Measurements from ENCODE around the gene PAGR1. TPM values are rescaled to one million over a fixed set of nuclear protein-coding genes. Genes with fewer than 3 reads are reported as not detected.

Gene PAGR1
- total and polyA plus RNA-seq, 2 of the 13 experiments (the other 11 are each of a cell fraction or from before 2014, with no cell fraction given) = 9.8 to 66.4 TPM

- TF ChIP-seq ZNF263 (CRISPR knock-in tag; IDR thresholded peaks at IDR 0.05) = no peak
- 0 out of 2 replicates have a peak, but pooled peaks have one; percentile 67 for TF ChIP-seq MEF2D (CRISPR knock-in tag; IDR thresholded peaks at IDR 0.05)
- peak; percentile 90; the same call in 1 of the 2 replicates for TF ChIP-seq ZNF350 (CRISPR knock-in tag; IDR thresholded peaks at IDR 0.05; ENCODE audit: borderline replicate concordance, low read depth)
- TF ChIP-seq ZMAT3 (CRISPR knock-in tag; conservative IDR thresholded peaks at IDR 0.05) = no peak; the same call in 1 of the 2 replicates
- TF ChIP-seq, protein P1, sequence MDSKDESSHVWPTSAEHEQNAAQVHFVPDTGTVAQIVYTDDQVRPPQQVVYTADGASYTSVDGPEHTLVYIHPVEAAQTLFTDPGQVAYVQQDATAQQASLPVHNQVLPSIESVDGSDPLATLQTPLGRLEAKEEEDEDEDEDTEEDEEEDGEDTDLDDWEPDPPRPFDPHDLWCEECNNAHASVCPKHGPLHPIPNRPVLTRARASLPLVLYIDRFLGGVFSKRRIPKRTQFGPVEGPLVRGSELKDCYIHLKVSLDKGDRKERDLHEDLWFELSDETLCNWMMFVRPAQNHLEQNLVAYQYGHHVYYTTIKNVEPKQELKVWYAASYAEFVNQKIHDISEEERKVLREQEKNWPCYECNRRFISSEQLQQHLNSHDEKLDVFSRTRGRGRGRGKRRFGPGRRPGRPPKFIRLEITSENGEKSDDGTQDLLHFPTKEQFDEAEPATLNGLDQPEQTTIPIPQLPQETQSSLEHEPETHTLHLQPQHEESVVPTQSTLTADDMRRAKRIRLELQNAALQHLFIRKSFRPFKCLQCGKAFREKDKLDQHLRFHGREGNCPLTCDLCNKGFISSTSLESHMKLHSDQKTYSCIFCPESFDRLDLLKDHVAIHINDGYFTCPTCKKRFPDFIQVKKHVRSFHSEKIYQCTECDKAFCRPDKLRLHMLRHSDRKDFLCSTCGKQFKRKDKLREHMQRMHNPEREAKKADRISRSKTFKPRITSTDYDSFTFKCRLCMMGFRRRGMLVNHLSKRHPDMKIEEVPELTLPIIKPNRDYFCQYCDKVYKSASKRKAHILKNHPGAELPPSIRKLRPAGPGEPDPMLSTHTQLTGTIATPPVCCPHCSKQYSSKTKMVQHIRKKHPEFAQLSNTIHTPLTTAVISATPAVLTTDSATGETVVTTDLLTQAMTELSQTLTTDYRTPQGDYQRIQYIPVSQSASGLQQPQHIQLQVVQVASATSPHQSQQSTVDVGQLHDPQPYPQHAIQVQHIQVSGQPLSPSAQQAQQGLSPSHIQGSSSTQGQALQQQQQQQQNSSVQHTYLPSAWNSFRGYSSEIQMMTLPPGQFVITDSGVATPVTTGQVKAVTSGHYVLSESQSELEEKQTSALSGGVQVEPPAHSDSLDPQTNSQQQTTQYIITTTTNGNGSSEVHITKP (CRISPR knock-in tag; IDR thresholded peaks at IDR 0.05; ENCODE audit: low read depth) = peak; percentile 100
- no peak for TF ChIP-seq ZBTB37 (CRISPR knock-in tag; IDR thresholded peaks at IDR 0.05)
- TF ChIP-seq ZNF530 (CRISPR knock-in tag; IDR thresholded peaks at IDR 0.05; ENCODE audit: low read depth) = no peak
- TF ChIP-seq POLR2AphosphoS5 (IDR thresholded peaks at IDR 0.05; ENCODE audit: low read depth, low read length) = peak; percentile 50
- TF ChIP-seq, protein P2, sequence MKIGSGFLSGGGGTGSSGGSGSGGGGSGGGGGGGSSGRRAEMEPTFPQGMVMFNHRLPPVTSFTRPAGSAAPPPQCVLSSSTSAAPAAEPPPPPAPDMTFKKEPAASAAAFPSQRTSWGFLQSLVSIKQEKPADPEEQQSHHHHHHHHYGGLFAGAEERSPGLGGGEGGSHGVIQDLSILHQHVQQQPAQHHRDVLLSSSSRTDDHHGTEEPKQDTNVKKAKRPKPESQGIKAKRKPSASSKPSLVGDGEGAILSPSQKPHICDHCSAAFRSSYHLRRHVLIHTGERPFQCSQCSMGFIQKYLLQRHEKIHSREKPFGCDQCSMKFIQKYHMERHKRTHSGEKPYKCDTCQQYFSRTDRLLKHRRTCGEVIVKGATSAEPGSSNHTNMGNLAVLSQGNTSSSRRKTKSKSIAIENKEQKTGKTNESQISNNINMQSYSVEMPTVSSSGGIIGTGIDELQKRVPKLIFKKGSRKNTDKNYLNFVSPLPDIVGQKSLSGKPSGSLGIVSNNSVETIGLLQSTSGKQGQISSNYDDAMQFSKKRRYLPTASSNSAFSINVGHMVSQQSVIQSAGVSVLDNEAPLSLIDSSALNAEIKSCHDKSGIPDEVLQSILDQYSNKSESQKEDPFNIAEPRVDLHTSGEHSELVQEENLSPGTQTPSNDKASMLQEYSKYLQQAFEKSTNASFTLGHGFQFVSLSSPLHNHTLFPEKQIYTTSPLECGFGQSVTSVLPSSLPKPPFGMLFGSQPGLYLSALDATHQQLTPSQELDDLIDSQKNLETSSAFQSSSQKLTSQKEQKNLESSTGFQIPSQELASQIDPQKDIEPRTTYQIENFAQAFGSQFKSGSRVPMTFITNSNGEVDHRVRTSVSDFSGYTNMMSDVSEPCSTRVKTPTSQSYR (CRISPR knock-in tag; IDR thresholded peaks at IDR 0.05; ENCODE audit: borderline replicate concordance) = no peak
- TF ChIP-seq SP5 (CRISPR knock-in tag; IDR thresholded peaks at IDR 0.05; ENCODE audit: borderline replicate concordance, low read depth) = peak; percentile 79
- TF ChIP-seq SMYD3 (CRISPR knock-in tag; IDR thresholded peaks at IDR 0.05) = no peak
- TF ChIP-seq THAP8 (CRISPR knock-in tag; IDR thresholded peaks at IDR 0.05; ENCODE audit: borderline replicate concordance) = no peak
- TF ChIP-seq ZNF550 (CRISPR knock-in tag; IDR thresholded peaks at IDR 0.05; ENCODE audit: borderline replicate concordance) = no peak
- no peak for TF ChIP-seq JUNB (CRISPR knock-in tag; IDR thresholded peaks at IDR 0.05; ENCODE audit: borderline replicate concordance)
- TF ChIP-seq YY1 (IDR thresholded peaks at IDR 0.05; ENCODE audit: insufficient read depth, insufficient replicate concordance, low read depth, low read length) = peak; percentile 64
- no peak for TF ChIP-seq ZNF160 (CRISPR knock-in tag; IDR thresholded peaks at IDR 0.05)
- TF ChIP-seq ZNF10 (CRISPR knock-in tag; IDR thresholded peaks at IDR 0.05; ENCODE audit: borderline replicate concordance, low read depth) = no peak
- 0 out of 2 replicates have a peak, but pooled peaks have one; percentile 21 for TF ChIP-seq NCOA1 (CRISPR knock-in tag; IDR thresholded peaks at IDR 0.05)
- TF ChIP-seq ZNF83 (CRISPR knock-in tag; IDR thresholded peaks at IDR 0.05; ENCODE audit: borderline replicate concordance) = no peak
- TF ChIP-seq SATB2 (CRISPR knock-in tag; IDR thresholded peaks at IDR 0.05) = no peak; the same call in 1 of the 2 replicates
- peak; percentile 99 for TF ChIP-seq XRCC5 (optimal IDR thresholded peaks at IDR 0.05; ENCODE audit: low read length)
Measured at GRCh38 chr16:29862884-29863668, 47.1 kb downstream of the PAGR1 start, which contains the start of gene CDIPT (continued).

All from HepG2 (cell line).